Heart left ventricle (tissue), 13 donors: ENCODE measurements around the gene CYGB.

Experiments used
- CTCF ChIP-seq, 12 donors: fragments of 200-600 bp; sonication (generic) in 4 of 12; IDR thresholded peaks; one replicate each; pipeline versions ENCODE4 v1.5.0 to v1.8.0; 2018 to 2022; ENCODE audit warnings: antibody characterized with exemption in 12 of 12, mild to moderate bottlenecking in 5 of 12
- POLR2A ChIP-seq, 2 donors: fragments of 450-650 bp; IDR thresholded peaks; one replicate each; pipeline ENCODE4 v1.6.1; 2017; ENCODE audit warnings: antibody characterized with exemption in 2 of 2, mild to moderate bottlenecking in 2 of 2, moderate library complexity in 2 of 2
- donor health status: ischemic (EF 13 %, LVEDD 7.1; RV severe dilation, severe dysfunction).
- donor health status: DM: no; HTN: yes; CAD: no.
- donor health status: DM: no; HTN: no; CAD: no.
- donor health status: ischemic (EF 25% LVEDD 6.9; RV normal size, moderate dysfunction).
- donor health status: ischemic (EF 25% LVEDD 5.7; RV mildly dilated, moderate dysfunction).
- donor health status: ischemic (EF 35%, LVEDD 5.7; RV mildly dilated, moderate dysfunction).
- donor health status: nonischemic (EF 11% LVEDD 7.7; RV severe dilation, severe dysfunction).
- donor health status: DM: yes; HTN: yes; CAD: no.
- donor health status: PGD.
- donor health status: ischemic (EF 29% LVEDD 5.4; RV normal size, mild dysfunction).
- donor health status: nonischemic (EF 23%, LVEDD 6.1; RV moderate dilation, normal function).

- TF ChIP-seq POLR2A (IDR thresholded peaks at IDR 0.05) (no peak), CTCF (IDR thresholded peaks at IDR 0.05) (no peak)
Measured at GRCh38 chr17:76551685-76552084, 14.2 kb upstream of the CYGB start.
